Progenitor cell of endocrine pancreas (in vitro differentiated cells): ENCODE results near the gene LSMEM2. TPM values are rescaled to one million over a fixed set of nuclear protein-coding genes. Genes with fewer than 3 reads are reported as not detected.

Experiments used
- DNase-seq: peaks from one replicate; pipeline ENCODE4 v3.0.0; 2021; ENCODE audit warnings: low spot score; ENCODE audit not compliant: unreplicated experiment
- H3K27ac Mint-ChIP-seq: 2 replicates; pipeline ENCODE4 v1.8.0; 2021; ENCODE audit warnings: mild to moderate bottlenecking, moderate library complexity, mixed read lengths
- H3K27me3 Mint-ChIP-seq: 2 replicates; pipeline ENCODE4 v1.8.0; 2021; ENCODE audit warnings: mixed read lengths
- H3K36me3 Mint-ChIP-seq: 2 replicates; pipeline ENCODE4 v1.8.0; 2022; ENCODE audit warnings: mixed read lengths; ENCODE audit not compliant: insufficient read depth
- H3K4me1 Mint-ChIP-seq: 2 replicates; pipeline ENCODE4 v1.8.0; 2021; ENCODE audit warnings: low read depth, mixed read lengths
- H3K4me3 Mint-ChIP-seq: 2 replicates; pipeline ENCODE4 v1.8.0; 2021; ENCODE audit warnings: low read depth, mild to moderate bottlenecking, moderate library complexity, mixed read lengths
- H3K9me3 Mint-ChIP-seq: 2 replicates; pipeline ENCODE4 v1.8.0; 2021; ENCODE audit warnings: low read depth, mixed read lengths
- total RNA-seq: library from RNA; stranded (reverse); gene quantifications from 2 replicates; pipeline ENCODE4 v1.2.1, GENCODE V29; 2021
- TF ChIP-seq, protein P1 (sequence below): fragments of 200-600 bp; sonication (generic); IDR thresholded peaks from one replicate; pipeline ENCODE4 v1.5.0; 2021; ENCODE audit warnings: antibody characterized with exemption, mild to moderate bottlenecking; ENCODE audit not compliant: unreplicated experiment

Gene LSMEM2
- total RNA-seq, 1 donor from 2014 or later = not detected

DNA sequence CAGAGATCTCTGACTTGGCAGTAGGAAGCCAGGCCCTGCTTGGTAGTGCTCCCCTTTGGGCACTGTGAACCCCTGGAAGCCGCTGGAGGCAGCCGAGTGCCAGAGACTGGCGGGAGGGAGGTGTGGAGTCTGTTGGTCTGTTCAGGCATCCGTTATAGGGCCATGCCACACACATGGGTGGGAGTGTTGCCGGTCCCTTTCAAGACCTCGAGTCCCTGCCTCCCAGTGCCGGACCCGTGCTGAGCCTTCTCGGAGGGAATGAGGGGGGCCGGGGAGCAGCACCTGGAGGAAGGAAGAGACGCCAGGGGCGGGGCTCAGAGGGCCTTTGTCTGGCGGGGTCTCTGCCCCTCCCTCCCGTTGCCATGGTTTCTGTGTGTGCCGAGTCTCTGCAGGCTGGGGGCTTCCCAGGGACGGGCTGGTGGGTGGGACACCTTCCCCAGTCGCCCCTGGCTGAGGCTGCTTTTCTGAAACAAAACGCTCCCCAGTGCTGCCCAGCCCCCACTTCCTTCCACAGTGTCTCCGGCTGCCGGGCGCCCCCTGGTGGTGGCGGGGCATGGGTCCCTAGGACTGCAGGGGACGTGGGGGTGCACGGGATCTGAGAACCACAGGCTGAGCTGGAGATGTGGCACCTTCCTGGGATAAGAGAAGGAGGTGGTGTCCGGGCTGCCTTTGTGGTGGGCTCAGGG is 32.9 kb upstream of the LSMEM2 start:
- peak; percentile 97 for DNase-seq
- Mint-ChIP-seq H3K4me1 (peaks cover 30% of the 10 kb centered on the region), H3K27ac (peak overlapping the region; percentile 91), H3K36me3 (peaks cover 2% of the 10 kb centered on the region), H3K27me3 (no peaks in the 10 kb centered on the region), H3K4me3 (peak overlapping the region; percentile 37), H3K9me3 (no peaks in the 10 kb centered on the region)
- TF ChIP-seq, protein P1, sequence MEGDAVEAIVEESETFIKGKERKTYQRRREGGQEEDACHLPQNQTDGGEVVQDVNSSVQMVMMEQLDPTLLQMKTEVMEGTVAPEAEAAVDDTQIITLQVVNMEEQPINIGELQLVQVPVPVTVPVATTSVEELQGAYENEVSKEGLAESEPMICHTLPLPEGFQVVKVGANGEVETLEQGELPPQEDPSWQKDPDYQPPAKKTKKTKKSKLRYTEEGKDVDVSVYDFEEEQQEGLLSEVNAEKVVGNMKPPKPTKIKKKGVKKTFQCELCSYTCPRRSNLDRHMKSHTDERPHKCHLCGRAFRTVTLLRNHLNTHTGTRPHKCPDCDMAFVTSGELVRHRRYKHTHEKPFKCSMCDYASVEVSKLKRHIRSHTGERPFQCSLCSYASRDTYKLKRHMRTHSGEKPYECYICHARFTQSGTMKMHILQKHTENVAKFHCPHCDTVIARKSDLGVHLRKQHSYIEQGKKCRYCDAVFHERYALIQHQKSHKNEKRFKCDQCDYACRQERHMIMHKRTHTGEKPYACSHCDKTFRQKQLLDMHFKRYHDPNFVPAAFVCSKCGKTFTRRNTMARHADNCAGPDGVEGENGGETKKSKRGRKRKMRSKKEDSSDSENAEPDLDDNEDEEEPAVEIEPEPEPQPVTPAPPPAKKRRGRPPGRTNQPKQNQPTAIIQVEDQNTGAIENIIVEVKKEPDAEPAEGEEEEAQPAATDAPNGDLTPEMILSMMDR = peak; percentile 99

DNA sequence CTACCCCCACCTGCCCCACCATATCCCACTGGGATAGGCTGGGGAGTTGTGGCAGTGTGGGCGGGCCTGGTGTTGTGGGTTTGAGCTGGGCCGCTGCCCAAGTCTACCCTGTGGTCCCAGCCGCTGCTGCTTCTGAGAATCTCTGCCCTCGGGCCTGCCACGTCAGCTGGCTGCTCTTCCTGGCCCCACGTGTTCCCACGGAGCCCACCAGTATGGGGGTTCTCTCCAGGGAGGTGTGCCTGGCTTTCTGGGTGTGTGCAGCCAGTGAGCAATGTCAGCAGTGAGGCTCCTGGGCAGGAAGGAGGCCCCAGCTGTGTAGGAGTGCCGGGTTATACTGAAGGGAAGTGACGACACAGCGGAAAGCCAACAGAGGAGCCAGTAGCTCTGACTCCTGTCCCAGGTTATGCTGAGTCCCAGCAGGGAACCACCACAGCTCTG is 32.4 kb upstream of the LSMEM2 start:
- H3K36me3 Mint-ChIP-seq = peaks cover 4% of the 10 kb centered on the region
- no peaks in the 10 kb centered on the region for H3K9me3 Mint-ChIP-seq
- no peak for DNase-seq
- peak overlapping the region; percentile 91 for H3K27ac Mint-ChIP-seq
- no peaks in the 10 kb centered on the region for H3K27me3 Mint-ChIP-seq
- TF ChIP-seq, protein P1 = peak; percentile 5
- peaks cover 25% of the 10 kb centered on the region for H3K4me1 Mint-ChIP-seq
- peak overlapping the region; percentile 24 for H3K4me3 Mint-ChIP-seq

DNA sequence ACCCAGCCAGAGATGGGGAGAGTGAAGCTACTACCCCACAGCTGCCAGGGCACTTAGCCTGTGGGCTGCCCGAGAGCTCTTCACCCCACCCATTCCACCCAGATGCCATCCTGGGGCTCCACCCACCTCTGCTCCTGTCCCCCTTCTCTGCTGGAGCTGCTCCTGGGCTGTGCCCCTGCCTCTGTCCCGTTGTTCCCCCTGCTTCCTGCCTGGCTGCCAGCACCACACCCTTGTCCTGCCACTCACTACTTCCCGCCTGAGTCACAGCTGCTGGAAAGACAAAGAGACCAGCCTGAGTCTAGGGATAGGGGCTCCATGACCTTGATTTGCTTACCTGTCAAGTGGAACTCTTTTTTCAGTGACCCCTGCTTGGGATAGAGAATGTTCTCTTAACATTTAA is 30.5 kb upstream of the LSMEM2 start:
- H3K4me1 Mint-ChIP-seq = peaks cover 20% of the 10 kb centered on the region
- peaks cover 4% of the 10 kb centered on the region for H3K36me3 Mint-ChIP-seq
- H3K4me3 Mint-ChIP-seq = no peak overlapping the region
- no peak for DNase-seq
- H3K27ac Mint-ChIP-seq = peak overlapping the region; percentile 78
- H3K9me3 Mint-ChIP-seq = no peaks in the 10 kb centered on the region
- H3K27me3 Mint-ChIP-seq = no peaks in the 10 kb centered on the region
- TF ChIP-seq, protein P1 = no peak

DNA sequence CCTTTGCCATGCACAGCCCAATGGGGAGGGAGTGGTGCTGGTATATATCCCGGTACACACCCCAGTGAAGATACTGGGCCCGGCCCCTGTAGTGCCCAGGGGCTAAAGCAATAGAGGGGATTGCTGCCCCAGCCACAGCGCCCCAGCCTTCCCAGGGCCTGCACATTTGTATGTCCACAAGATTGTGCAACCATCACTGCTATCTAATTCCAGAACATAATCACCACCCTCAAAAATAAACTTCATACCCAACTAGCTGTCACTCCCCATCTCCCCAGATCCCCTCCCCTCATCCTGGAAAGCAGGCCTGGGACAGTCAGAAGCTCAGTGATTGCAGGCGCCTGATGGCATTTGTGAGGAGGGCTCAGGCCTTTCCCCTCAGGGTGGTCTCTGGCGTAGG is 29.4 kb upstream of the LSMEM2 start:
- Mint-ChIP-seq H3K36me3 (peaks cover 2% of the 10 kb centered on the region), H3K4me1 (peaks cover 20% of the 10 kb centered on the region), H3K27ac (no peak overlapping the region), H3K9me3 (no peaks in the 10 kb centered on the region), H3K27me3 (no peaks in the 10 kb centered on the region), H3K4me3 (no peak overlapping the region)
- DNase-seq = no peak
- TF ChIP-seq, protein P1 = no peak

DNA sequence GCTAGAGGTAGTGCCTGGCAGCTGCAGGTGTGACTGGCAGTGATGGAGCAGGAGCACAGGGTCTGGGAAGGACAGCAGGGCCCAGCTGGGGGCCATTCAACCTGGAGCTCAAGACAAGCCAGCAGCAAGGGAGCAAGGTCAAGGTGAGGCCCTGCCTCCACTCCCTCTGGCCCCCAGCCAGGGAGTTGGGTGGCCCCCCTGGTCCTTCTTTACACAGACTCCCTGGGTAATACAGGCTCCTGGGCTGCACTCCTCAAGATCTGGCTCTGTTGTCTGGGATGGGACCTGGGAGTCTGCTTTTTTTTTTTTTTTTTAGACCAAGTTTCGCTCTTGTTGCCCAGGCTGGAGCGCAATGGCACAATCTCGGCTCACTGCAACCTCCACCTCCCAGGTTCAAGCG is 28.4 kb upstream of the LSMEM2 start:
- Mint-ChIP-seq H3K27ac (peak overlapping the region; percentile 26), H3K4me3 (no peak overlapping the region), H3K9me3 (no peaks in the 10 kb centered on the region), H3K4me1 (peaks cover 16% of the 10 kb centered on the region), H3K36me3 (peaks cover 2% of the 10 kb centered on the region), H3K27me3 (no peaks in the 10 kb centered on the region)
- TF ChIP-seq, protein P1 = no peak
- DNase-seq = no peak
